GM12892 (cell line): ENCODE data around the gene OGFOD1.

Experiments
- POLR2A ChIP-seq: IDR thresholded peaks from 2 replicates; pipeline ENCODE4 v1.6.1; 2011; ENCODE audit warnings: low read depth, low read length, control low read depth
- POLR2AphosphoS5 ChIP-seq: IDR thresholded peaks from 2 replicates; pipeline ENCODE4 v1.6.1; 2011; ENCODE audit warnings: low read depth, low read length, control low read depth

- TF ChIP-seq POLR2AphosphoS5 (no peak), POLR2A (no peak)
Measured at GRCh38 chr16:56483394-56483793, 32.0 kb downstream of the OGFOD1 start.
